WTC11 (cell line): ENCODE data around the gene CXXC1. TPM values are rescaled to one million over a fixed set of nuclear protein-coding genes. Genes with fewer than 3 reads are reported as not detected.

Source experiments
- ATAC-seq: fragments of 200-7000 bp; cut with Tn5 transposase; 2 replicates; pipeline ENCODE4 v1.10.0; 2021; ENCODE audit warnings: mild to moderate bottlenecking, moderate library complexity
- CTCF ChIA-PET: fragments of 300-600 bp; sonication (Branson Sonifier 250); formaldehyde crosslinking; loops from one replicate; lab custom pipeline; 2021; ENCODE audit warnings: antibody characterized with exemption; lab: Charles Lee
- POLR2A ChIA-PET: fragments of 350-600 bp; sonication (Branson Sonifier 250); formaldehyde crosslinking; loops from one replicate; lab custom pipeline; 2021; ENCODE audit warnings: antibody characterized with exemption; lab: Charles Lee
- DNase-seq: peaks from one replicate; pipeline ENCODE4 v3.0.0; 2021; ENCODE audit warnings: low spot score
- H3K27ac Mint-ChIP-seq: 2 replicates; pipeline ENCODE4 v1.8.0; 2021; ENCODE audit warnings: mixed read lengths
- H3K27me3 Mint-ChIP-seq: 2 replicates; pipeline ENCODE4 v1.8.0; 2021; ENCODE audit warnings: low read depth, mild to moderate bottlenecking, moderate library complexity, mixed read lengths
- H3K36me3 Mint-ChIP-seq: 2 replicates; pipeline ENCODE4 v1.8.0; 2021; ENCODE audit warnings: mixed read lengths
- H3K4me1 Mint-ChIP-seq: 2 replicates; pipeline ENCODE4 v1.8.0; 2022; ENCODE audit warnings: mixed read lengths
- H3K4me3 Mint-ChIP-seq: 2 replicates; pipeline ENCODE4 v1.8.0; 2021; ENCODE audit warnings: mild to moderate bottlenecking, moderate library complexity, mixed read lengths
- H3K9me3 Mint-ChIP-seq: 2 replicates; pipeline ENCODE4 v1.8.0; 2021; ENCODE audit warnings: mixed read lengths
- ATF1 ChIP-seq: sonication (generic); formaldehyde crosslinking; IDR thresholded peaks from 2 replicates; pipeline ENCODE4 v1.8.1; 2023; ENCODE audit warnings: mild to moderate bottlenecking, moderate library complexity, missing genetic modification reagents
- ATF2 ChIP-seq: sonication (generic); formaldehyde crosslinking; IDR thresholded peaks from 2 replicates; pipeline ENCODE4 v1.8.1; 2022; ENCODE audit warnings: low read depth, missing genetic modification reagents, borderline replicate concordance
- CBFB ChIP-seq: sonication (generic); formaldehyde crosslinking; IDR thresholded peaks from 2 replicates; pipeline ENCODE4 v1.8.1; 2022; ENCODE audit warnings: mild to moderate bottlenecking, low read depth, missing genetic modification reagents
- CREM ChIP-seq: sonication (generic); formaldehyde crosslinking; IDR thresholded peaks from 2 replicates; pipeline ENCODE4 v1.8.1; 2022; ENCODE audit warnings: mild to moderate bottlenecking, missing genetic modification reagents, moderate library complexity
- CTCF ChIP-seq: fragments of 200-600 bp; IDR thresholded peaks from 2 replicates; pipeline ENCODE4 v1.8.0; 2022; ENCODE audit warnings: antibody characterized with exemption
- EMX1 ChIP-seq: fragments of 250-450 bp; sonication (Bioruptor Pico); IDR thresholded peaks from 2 replicates; pipeline ENCODE4 v1.8.0; 2021; ENCODE audit warnings: mild to moderate bottlenecking
- GABPB1 ChIP-seq: sonication (generic); formaldehyde crosslinking; IDR thresholded peaks from 2 replicates; pipeline ENCODE4 v1.8.1; 2023; ENCODE audit warnings: mild to moderate bottlenecking, missing genetic modification reagents
- JUN ChIP-seq: sonication (generic); formaldehyde crosslinking; IDR thresholded peaks from 2 replicates; pipeline ENCODE4 v1.8.0; 2023; ENCODE audit warnings: mild to moderate bottlenecking, missing genetic modification reagents
- PRDM15 ChIP-seq: sonication (generic); formaldehyde crosslinking; IDR thresholded peaks from 2 replicates; pipeline ENCODE4 v1.8.0; 2022; ENCODE audit warnings: missing genetic modification reagents
- PREB ChIP-seq: sonication (generic); formaldehyde crosslinking; IDR thresholded peaks from 2 replicates; pipeline ENCODE4 v1.8.1; 2022; ENCODE audit warnings: mild to moderate bottlenecking, missing genetic modification reagents, moderate library complexity, borderline replicate concordance
- PRRX2 ChIP-seq: fragments of 250-450 bp; sonication (Bioruptor Pico); IDR thresholded peaks from 2 replicates; pipeline ENCODE4 v1.8.0; 2021; ENCODE audit warnings: mild to moderate bottlenecking
- RELA ChIP-seq: sonication (generic); formaldehyde crosslinking; IDR thresholded peaks from 2 replicates; pipeline ENCODE4 v1.8.1; 2022; ENCODE audit warnings: missing genetic modification reagents, mild to moderate bottlenecking, borderline replicate concordance
- RORB ChIP-seq: fragments of 250-450 bp; sonication (Bioruptor Pico); IDR thresholded peaks from 2 replicates; pipeline ENCODE4 v1.9.0; 2021; ENCODE audit warnings: mild to moderate bottlenecking
- TEAD1 ChIP-seq: sonication (generic); formaldehyde crosslinking; IDR thresholded peaks from 2 replicates; pipeline ENCODE4 v1.8.0; 2022; ENCODE audit warnings: mild to moderate bottlenecking, missing genetic modification reagents
- TEAD4 ChIP-seq: sonication (generic); formaldehyde crosslinking; IDR thresholded peaks from 2 replicates; pipeline ENCODE4 v1.8.0; 2022; ENCODE audit warnings: mild to moderate bottlenecking, missing genetic modification reagents
- ZNF423 ChIP-seq: fragments of 250-450 bp; sonication (Bioruptor Pico); IDR thresholded peaks from 2 replicates; pipeline ENCODE4 v2.1.2; 2022; ENCODE audit warnings: mild to moderate bottlenecking, moderate library complexity
- ZNF671 ChIP-seq: fragments of 250-450 bp; sonication (Bioruptor Pico); IDR thresholded peaks from 2 replicates; pipeline ENCODE4 v1.8.0; 2021; ENCODE audit warnings: mild to moderate bottlenecking
- total RNA-seq: library from RNA; stranded (reverse); gene quantifications from 3 replicates; pipeline ENCODE4 v1.2.3, GENCODE V29; 2021
- TF ChIP-seq, protein P1 (sequence below): sonication (generic); formaldehyde crosslinking; IDR thresholded peaks from 2 replicates; pipeline ENCODE4 v1.8.1; 2023; ENCODE audit warnings: mild to moderate bottlenecking, missing genetic modification reagents
- TF ChIP-seq, protein P2 (sequence below): sonication (generic); formaldehyde crosslinking; IDR thresholded peaks from 2 replicates; pipeline ENCODE4 v1.8.1; 2023; ENCODE audit warnings: mild to moderate bottlenecking, moderate library complexity, missing genetic modification reagents
- TF ChIP-seq, protein P3 (sequence below): fragments of 250-450 bp; sonication (Bioruptor Pico); conservative IDR thresholded peaks from 2 replicates; pipeline ENCODE4 v1.9.0; 2021; ENCODE audit warnings: mild to moderate bottlenecking
- TF ChIP-seq, protein P4 (sequence below): fragments of 250-450 bp; sonication (Bioruptor Pico); IDR thresholded peaks from 2 replicates; pipeline ENCODE4 v1.9.0; 2021; ENCODE audit warnings: mild to moderate bottlenecking
- TF ChIP-seq, protein P5 (sequence below): sonication (generic); formaldehyde crosslinking; IDR thresholded peaks from 2 replicates; pipeline ENCODE4 v1.8.1; 2023; ENCODE audit warnings: mild to moderate bottlenecking, missing genetic modification reagents

The CXXC1 gene
- total RNA-seq, 1 experiment from 2014 or later = 94.5 TPM

GRCh38 chr18:50311650-50312049 is 24.2 kb upstream of the CXXC1 start (continued):
- TF ChIP-seq, protein P1, sequence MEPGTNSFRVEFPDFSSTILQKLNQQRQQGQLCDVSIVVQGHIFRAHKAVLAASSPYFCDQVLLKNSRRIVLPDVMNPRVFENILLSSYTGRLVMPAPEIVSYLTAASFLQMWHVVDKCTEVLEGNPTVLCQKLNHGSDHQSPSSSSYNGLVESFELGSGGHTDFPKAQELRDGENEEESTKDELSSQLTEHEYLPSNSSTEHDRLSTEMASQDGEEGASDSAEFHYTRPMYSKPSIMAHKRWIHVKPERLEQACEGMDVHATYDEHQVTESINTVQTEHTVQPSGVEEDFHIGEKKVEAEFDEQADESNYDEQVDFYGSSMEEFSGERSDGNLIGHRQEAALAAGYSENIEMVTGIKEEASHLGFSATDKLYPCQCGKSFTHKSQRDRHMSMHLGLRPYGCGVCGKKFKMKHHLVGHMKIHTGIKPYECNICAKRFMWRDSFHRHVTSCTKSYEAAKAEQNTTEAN (CRISPR knock-in tag) = no peak
- no peak for TF ChIP-seq ZNF423
- TF ChIP-seq TEAD1 (CRISPR knock-in tag) = no peak
- TF ChIP-seq PRDM15 (CRISPR knock-in tag) = no peak
- no peak for TF ChIP-seq CBFB (CRISPR knock-in tag)
- TF ChIP-seq JUN (CRISPR knock-in tag) = no peak

DNA sequence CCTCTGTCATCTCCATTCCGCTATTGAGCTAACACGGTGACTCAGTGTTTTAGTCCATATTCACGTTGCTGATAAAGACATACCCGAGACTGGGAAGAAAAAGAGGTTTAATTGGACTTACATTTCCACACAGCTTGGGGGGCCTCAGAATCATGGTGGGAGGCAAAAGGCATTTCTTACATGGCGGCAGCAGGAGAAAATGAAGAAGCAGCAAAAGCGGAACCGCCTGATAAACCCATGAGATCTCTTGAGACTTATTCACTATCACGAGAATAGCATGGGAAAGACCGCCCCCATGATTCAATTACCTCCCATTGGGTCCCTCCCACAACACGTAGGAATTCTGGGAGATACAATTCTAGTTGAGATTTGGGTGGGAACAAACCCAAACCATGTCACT is 22.6 kb upstream of the CXXC1 start:
- POLR2A ChIA-PET = no interaction called here
- Mint-ChIP-seq H3K4me1 (peaks cover 3% of the 10 kb centered on the region; the same call in 1 of the 2 replicates), H3K4me3 (no peak overlapping the region), H3K27ac (no peak overlapping the region), H3K27me3 (peaks cover 68% of the 10 kb centered on the region), H3K36me3 (no peaks in the 10 kb centered on the region), H3K9me3 (peaks cover 4% of the 10 kb centered on the region)
- DNase-seq (no peak), ATAC-seq (no peak)
- CTCF ChIA-PET = no interaction called here
- TF ChIP-seq, protein P2, sequence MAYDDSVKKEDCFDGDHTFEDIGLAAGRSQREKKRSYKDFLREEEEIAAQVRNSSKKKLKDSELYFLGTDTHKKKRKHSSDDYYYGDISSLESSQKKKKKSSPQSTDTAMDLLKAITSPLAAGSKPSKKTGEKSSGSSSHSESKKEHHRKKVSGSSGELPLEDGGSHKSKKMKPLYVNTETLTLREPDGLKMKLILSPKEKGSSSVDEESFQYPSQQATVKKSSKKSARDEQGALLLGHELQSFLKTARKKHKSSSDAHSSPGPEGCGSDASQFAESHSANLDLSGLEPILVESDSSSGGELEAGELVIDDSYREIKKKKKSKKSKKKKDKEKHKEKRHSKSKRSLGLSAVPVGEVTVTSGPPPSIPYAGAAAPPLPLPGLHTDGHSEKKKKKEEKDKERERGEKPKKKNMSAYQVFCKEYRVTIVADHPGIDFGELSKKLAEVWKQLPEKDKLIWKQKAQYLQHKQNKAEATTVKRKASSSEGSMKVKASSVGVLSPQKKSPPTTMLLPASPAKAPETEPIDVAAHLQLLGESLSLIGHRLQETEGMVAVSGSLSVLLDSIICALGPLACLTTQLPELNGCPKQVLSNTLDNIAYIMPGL (CRISPR knock-in tag) = no peak
- TF ChIP-seq EMX1 (CRISPR knock-in tag) = no peak
- TF ChIP-seq TEAD4 = no peak
- TF ChIP-seq, protein P3, sequence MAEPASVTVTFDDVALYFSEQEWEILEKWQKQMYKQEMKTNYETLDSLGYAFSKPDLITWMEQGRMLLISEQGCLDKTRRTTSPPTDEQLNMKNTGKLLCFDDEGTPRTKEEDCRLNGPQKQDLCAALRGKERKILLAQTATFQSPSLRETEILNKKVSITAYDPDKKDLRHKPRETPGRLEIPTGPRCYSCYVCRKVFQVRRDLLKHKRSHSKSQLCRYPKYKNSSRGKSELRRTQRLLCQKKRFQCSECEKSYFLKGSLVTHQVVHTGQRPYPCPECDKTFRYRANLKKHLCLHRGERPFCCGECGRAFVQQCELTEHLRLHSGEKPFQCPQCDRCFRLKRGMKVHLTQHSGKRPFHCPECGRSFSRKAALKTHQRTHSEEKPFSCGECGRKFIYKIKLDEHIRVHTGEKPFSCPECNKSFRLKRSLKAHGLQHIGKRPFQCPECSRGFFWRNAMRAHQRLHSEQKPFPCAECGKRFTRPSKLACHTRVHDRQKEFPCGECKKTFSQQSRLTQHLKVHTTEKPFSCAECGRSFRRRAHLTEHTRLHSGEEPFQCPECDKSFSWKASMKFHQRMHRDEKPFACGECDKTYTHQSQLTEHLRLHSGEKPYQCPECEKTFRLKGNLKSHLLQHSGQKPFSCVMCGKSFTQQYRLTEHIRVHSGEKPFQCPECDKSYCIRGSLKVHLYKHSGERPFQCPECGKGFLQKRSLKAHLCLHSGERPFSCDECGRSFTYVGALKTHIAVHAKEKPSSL (CRISPR knock-in tag) = no peak
- no peak for TF ChIP-seq GABPB1 (CRISPR knock-in tag)
- no peak for TF ChIP-seq CREM
- no peak for TF ChIP-seq ATF2 (CRISPR knock-in tag)
- no peak for TF ChIP-seq PREB (CRISPR knock-in tag)
- no peak for TF ChIP-seq RELA (CRISPR knock-in tag)
- no peak for TF ChIP-seq ZNF671 (CRISPR knock-in tag)
- no peak for TF ChIP-seq RORB (CRISPR knock-in tag)
- no peak for TF ChIP-seq CTCF
- no peak for TF ChIP-seq PRRX2 (CRISPR knock-in tag)
- TF ChIP-seq, protein P4, sequence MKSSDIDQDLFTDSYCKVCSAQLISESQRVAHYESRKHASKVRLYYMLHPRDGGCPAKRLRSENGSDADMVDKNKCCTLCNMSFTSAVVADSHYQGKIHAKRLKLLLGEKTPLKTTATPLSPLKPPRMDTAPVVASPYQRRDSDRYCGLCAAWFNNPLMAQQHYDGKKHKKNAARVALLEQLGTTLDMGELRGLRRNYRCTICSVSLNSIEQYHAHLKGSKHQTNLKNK = no peak
- TF ChIP-seq ATF1 = no peak
- TF ChIP-seq, protein P5, sequence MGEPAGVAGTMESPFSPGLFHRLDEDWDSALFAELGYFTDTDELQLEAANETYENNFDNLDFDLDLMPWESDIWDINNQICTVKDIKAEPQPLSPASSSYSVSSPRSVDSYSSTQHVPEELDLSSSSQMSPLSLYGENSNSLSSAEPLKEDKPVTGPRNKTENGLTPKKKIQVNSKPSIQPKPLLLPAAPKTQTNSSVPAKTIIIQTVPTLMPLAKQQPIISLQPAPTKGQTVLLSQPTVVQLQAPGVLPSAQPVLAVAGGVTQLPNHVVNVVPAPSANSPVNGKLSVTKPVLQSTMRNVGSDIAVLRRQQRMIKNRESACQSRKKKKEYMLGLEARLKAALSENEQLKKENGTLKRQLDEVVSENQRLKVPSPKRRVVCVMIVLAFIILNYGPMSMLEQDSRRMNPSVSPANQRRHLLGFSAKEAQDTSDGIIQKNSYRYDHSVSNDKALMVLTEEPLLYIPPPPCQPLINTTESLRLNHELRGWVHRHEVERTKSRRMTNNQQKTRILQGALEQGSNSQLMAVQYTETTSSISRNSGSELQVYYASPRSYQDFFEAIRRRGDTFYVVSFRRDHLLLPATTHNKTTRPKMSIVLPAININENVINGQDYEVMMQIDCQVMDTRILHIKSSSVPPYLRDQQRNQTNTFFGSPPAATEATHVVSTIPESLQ = no peak
